Endodermal cell (in vitro differentiated cells): ENCODE measurements around the gene C11orf21. TPM values are rescaled to one million over a fixed set of nuclear protein-coding genes. Genes with fewer than 3 reads are reported as not detected.

Experiments used
- DNase-seq: peaks from one replicate; pipeline ENCODE4 v3.0.0-alpha.2; 2017
- H3K27ac ChIP-seq: 2 replicates; pipeline ENCODE4 v1.5.1; 2013; ENCODE audit warnings: mild to moderate bottlenecking, low read depth, low read length, moderate library complexity
- H3K27me3 ChIP-seq: 2 replicates; pipeline ENCODE4 v1.6.1; 2013; ENCODE audit warnings: mild to moderate bottlenecking, low read length, moderate library complexity; ENCODE audit not compliant: insufficient read depth, control insufficient read depth, poor library complexity, severe bottlenecking
- H3K36me3 ChIP-seq: 2 replicates; pipeline ENCODE4 v1.7.0; 2013; ENCODE audit warnings: mild to moderate bottlenecking, low read length, moderate library complexity; ENCODE audit not compliant: control insufficient read depth, insufficient read depth
- H3K4me1 ChIP-seq: one replicate; pipeline ENCODE4 v1.7.0; 2013; ENCODE audit warnings: low read length; ENCODE audit not compliant: control insufficient read depth, insufficient read depth
- H3K4me3 ChIP-seq: 2 replicates; pipeline ENCODE4 v1.5.1; 2013; ENCODE audit warnings: mild to moderate bottlenecking, low read length, moderate library complexity
- H3K9ac ChIP-seq: 2 replicates; pipeline ENCODE4 v1.6.1; 2013; ENCODE audit warnings: mild to moderate bottlenecking, low read length, moderate library complexity; ENCODE audit not compliant: poor library complexity, severe bottlenecking; ENCODE audit errors: extremely low read depth
- H3K9me3 ChIP-seq: 2 replicates; pipeline ENCODE4 v1.6.1; 2013; ENCODE audit warnings: mild to moderate bottlenecking, low read length, moderate library complexity; ENCODE audit not compliant: control insufficient read depth
- H3K27ac Mint-ChIP-seq: 2 replicates; pipeline ENCODE4 v1.8.0; 2020; ENCODE audit warnings: mixed read lengths
- H3K27me3 Mint-ChIP-seq: 2 replicates; pipeline ENCODE4 v1.8.0; 2021; ENCODE audit warnings: mild to moderate bottlenecking, mixed read lengths; ENCODE audit not compliant: insufficient read depth
- H3K36me3 Mint-ChIP-seq: 2 replicates; pipeline ENCODE4 v1.8.0; 2020; ENCODE audit warnings: low read depth, mixed read lengths
- H3K4me1 Mint-ChIP-seq: 2 replicates; pipeline ENCODE4 v1.8.0; 2020; ENCODE audit warnings: mixed read lengths
- H3K4me3 Mint-ChIP-seq: 2 replicates; pipeline ENCODE4 v1.8.0; 2020; ENCODE audit warnings: mild to moderate bottlenecking, moderate library complexity, mixed read lengths
- H3K9me3 Mint-ChIP-seq: 2 replicates; pipeline ENCODE4 v1.8.0; 2020; ENCODE audit warnings: mild to moderate bottlenecking, mixed read lengths
- CTCF ChIP-seq: fragments of 200-600 bp; sonication (generic); conservative IDR thresholded peaks from 2 replicates; pipeline ENCODE4 v1.5.0; 2021; ENCODE audit warnings: antibody characterized with exemption, mild to moderate bottlenecking
- WGBS, 2 experiments: methylation state at CpG; one replicate each; pipeline versions ENCODE4 v1.1.5 to v1.1.7; 2013; ENCODE audit warnings: missing lambda C conversion rate in 2 of 2, mixed read lengths in 1 of 2; ENCODE audit not compliant: insufficient coverage in 1 of 2, insufficient read length in 1 of 2; 5-methylcytosine and 5-hydroxymethylcytosine counted together
- total RNA-seq, 2 donors: library from RNA; stranded (reverse); fragmentation: NEBNext Ultra II Directional in 1 of 2; extraction: Animal tissue kit (Norgen Biotek cat#: 25700) in 1 of 2; gene quantifications; 2 replicates in 1 of 2; 3 replicates in 1 of 2; pipeline ENCODE4 v1.2.1, GENCODE V29; 2021

Gene C11orf21
- total RNA-seq, 2 donors from 2014 or later, result 0.20 TPM; not detected in 1

- no peaks in the 10 kb centered on the region for H3K27me3 ChIP-seq
- no peaks in the 10 kb centered on the region for H3K9me3 ChIP-seq
- 88 to 93% methylated on average over 19 to 23 of the region's 23 CpGs for WGBS, 2 experiments
- no peak overlapping the region for H3K4me3 Mint-ChIP-seq
- peak; percentile 33 for DNase-seq
- no peaks in the 10 kb centered on the region for H3K36me3 Mint-ChIP-seq
- no peaks in the 10 kb centered on the region for H3K36me3 ChIP-seq
- H3K4me1 ChIP-seq, result no peaks in the 10 kb centered on the region
- H3K9ac ChIP-seq, result no peak overlapping the region
- no peaks in the 10 kb centered on the region for H3K27me3 Mint-ChIP-seq
- no peak for TF ChIP-seq CTCF
- no peak overlapping the region for H3K4me3 ChIP-seq
- no peak overlapping the region for H3K27ac Mint-ChIP-seq
- H3K27ac ChIP-seq, result no peak overlapping the region
- no peaks in the 10 kb centered on the region for H3K9me3 Mint-ChIP-seq
- no peaks in the 10 kb centered on the region for H3K4me1 Mint-ChIP-seq
Measured at GRCh38 chr11:2307501-2308331, 6.0 kb upstream of the C11orf21 start.

DNA sequence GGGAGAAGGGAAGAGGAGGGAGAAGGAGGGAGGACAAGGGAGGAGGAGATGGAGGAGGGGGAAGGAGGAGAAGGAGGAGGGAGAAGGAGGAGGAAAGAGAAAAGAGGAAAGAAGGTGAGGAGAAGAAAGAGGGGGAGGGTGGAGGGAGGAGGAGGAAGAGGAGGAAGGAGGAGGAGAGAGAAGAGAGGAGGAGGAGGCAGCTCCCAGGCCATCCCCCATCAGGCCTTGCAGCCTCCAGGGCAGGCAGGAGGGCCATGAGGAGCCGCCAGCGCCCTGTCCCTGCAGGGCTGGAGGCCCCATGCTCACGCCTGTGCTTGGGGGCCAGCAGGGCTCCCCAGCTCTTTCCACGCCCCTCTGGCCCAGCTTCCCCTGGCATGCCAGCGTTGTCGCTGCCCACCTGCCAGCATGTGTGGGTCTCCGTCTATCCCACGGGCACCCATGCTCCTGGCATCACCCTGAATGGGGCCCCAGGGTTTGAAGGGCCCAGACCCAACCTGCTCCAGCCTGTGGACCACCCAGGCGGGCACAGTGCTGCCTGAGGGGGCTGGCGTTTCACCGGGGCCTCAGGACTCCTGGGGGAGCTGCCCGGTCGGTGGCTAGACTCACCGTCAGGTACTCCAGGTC, 5.3 kb upstream of the C11orf21 start:
- no peak overlapping the region for H3K4me3 ChIP-seq
- H3K27me3 ChIP-seq, result no peaks in the 10 kb centered on the region
- no peaks in the 10 kb centered on the region for H3K9me3 ChIP-seq
- H3K4me1 Mint-ChIP-seq, result no peaks in the 10 kb centered on the region
- no peak overlapping the region for H3K4me3 Mint-ChIP-seq
- H3K4me1 ChIP-seq, result no peaks in the 10 kb centered on the region
- no peak overlapping the region for H3K27ac ChIP-seq
- no peak for TF ChIP-seq CTCF
- no peaks in the 10 kb centered on the region for H3K36me3 Mint-ChIP-seq
- H3K27me3 Mint-ChIP-seq, result no peaks in the 10 kb centered on the region
- H3K9ac ChIP-seq, result no peak overlapping the region
- no peak overlapping the region for H3K27ac Mint-ChIP-seq
- H3K9me3 Mint-ChIP-seq, result no peaks in the 10 kb centered on the region
- peak; percentile 42 for DNase-seq
- H3K36me3 ChIP-seq, result no peaks in the 10 kb centered on the region
- WGBS, 2 experiments, result 80 to 89% methylated on average over 5 to 14 of the region's 14 CpGs

- Histone ChIP-seq H3K4me1 (no peaks in the 10 kb centered on the region), H3K27me3 (no peaks in the 10 kb centered on the region), H3K4me3 (no peak overlapping the region), H3K9me3 (no peaks in the 10 kb centered on the region), H3K27ac (no peak overlapping the region), H3K9ac (no peak overlapping the region), H3K36me3 (no peaks in the 10 kb centered on the region)
- Mint-ChIP-seq H3K36me3 (no peaks in the 10 kb centered on the region), H3K4me3 (no peak overlapping the region), H3K9me3 (no peaks in the 10 kb centered on the region), H3K27ac (no peak overlapping the region), H3K4me1 (no peaks in the 10 kb centered on the region), H3K27me3 (no peaks in the 10 kb centered on the region)
- TF ChIP-seq CTCF, result no peak
- DNase-seq, result peak; percentile 42
- 67 to 82% methylated on average over 1 to 4 of the region's 4 CpGs for WGBS, 2 experiments
Measured at GRCh38 chr11:2306452-2306823, 4.7 kb upstream of the C11orf21 start.
